ENCODE results near the gene MARCHF2.

The MARCHF2 gene

GRCh38 chr19:8449830-8450229 lies 36.7 kb downstream of the MARCHF2 start:
- TF ChIP-seq CTCF (IDR thresholded peaks at IDR 0.05; ENCODE audit: low read length), result no peak
- TF ChIP-seq EZH2 (IDR thresholded peaks at IDR 0.05; ENCODE audit: borderline replicate concordance, low read length), result no peak
- H3K4me2 ChIP-seq (ENCODE audit: low read length), result peak overlapping the region; percentile 51; the same call in 1 of the 2 replicates
- H3K9me2 ChIP-seq (ENCODE audit: low read depth, low read length), result no peaks in the 10 kb centered on the region
- H3K27ac ChIP-seq (ENCODE audit: low read depth, low read length, poor library complexity, severe bottlenecking), result no peak overlapping the region
- H3K4me3 ChIP-seq (ENCODE audit: low read depth, low read length, poor library complexity, severe bottlenecking), result no peak overlapping the region
- peaks cover 98% of the 10 kb centered on the region for H3K79me2 ChIP-seq (ENCODE audit: insufficient read depth, low read length)
- no peaks in the 10 kb centered on the region for H3K9me3 ChIP-seq (ENCODE audit: low read length)
- H3K36me3 ChIP-seq (ENCODE audit: insufficient read depth, low read length), result peaks cover 69% of the 10 kb centered on the region
- no peaks in the 10 kb centered on the region; the same call in 1 of the 2 replicates for H3F3A ChIP-seq (ENCODE audit: insufficient read depth, low read length)
- no peak overlapping the region for H2AFZ ChIP-seq (ENCODE audit: low read length)
- H3K27me3 ChIP-seq (ENCODE audit: insufficient read depth, low read length), result no peaks in the 10 kb centered on the region
- no peak overlapping the region for H3K9ac ChIP-seq (ENCODE audit: low read length)
- H3K4me1 ChIP-seq (ENCODE audit: insufficient read depth, low read length, severe bottlenecking), result peaks cover 62% of the 10 kb centered on the region
- peaks cover 7% of the 10 kb centered on the region; the same call in 1 of the 2 replicates for H4K20me1 ChIP-seq (ENCODE audit: insufficient read depth, low read length)

- Histone ChIP-seq H3F3A (ENCODE audit: insufficient read depth, low read length) (no peaks in the 10 kb centered on the region; the same call in 1 of the 2 replicates), H3K36me3 (ENCODE audit: insufficient read depth, low read length) (peaks cover 73% of the 10 kb centered on the region)
These were observed 38.3 kb downstream of the MARCHF2 start for GRCh38 chr19:8451377-8451776.

GRCh38 chr19:8451885-8452284 lies 38.8 kb downstream of the MARCHF2 start:
- no peaks in the 10 kb centered on the region for H3K9me3 ChIP-seq (ENCODE audit: low read length)
- peaks cover 73% of the 10 kb centered on the region for H3K36me3 ChIP-seq (ENCODE audit: insufficient read depth, low read length)
- no peaks in the 10 kb centered on the region; the same call in 1 of the 2 replicates for H3F3A ChIP-seq (ENCODE audit: insufficient read depth, low read length)
- H3K4me2 ChIP-seq (ENCODE audit: low read length), result no peak overlapping the region
- H3K9me2 ChIP-seq (ENCODE audit: low read depth, low read length), result no peaks in the 10 kb centered on the region
- no peak overlapping the region for H2AFZ ChIP-seq (ENCODE audit: low read length)
- peaks cover 7% of the 10 kb centered on the region; the same call in 1 of the 2 replicates for H4K20me1 ChIP-seq (ENCODE audit: insufficient read depth, low read length)
- peaks cover 99% of the 10 kb centered on the region for H3K79me2 ChIP-seq (ENCODE audit: insufficient read depth, low read length)
- no peak for TF ChIP-seq EZH2 (IDR thresholded peaks at IDR 0.05; ENCODE audit: borderline replicate concordance, low read length)
- no peak for TF ChIP-seq CTCF (IDR thresholded peaks at IDR 0.05; ENCODE audit: low read length)
- no peak overlapping the region for H3K9ac ChIP-seq (ENCODE audit: low read length)
- no peak overlapping the region for H3K27ac ChIP-seq (ENCODE audit: low read depth, low read length, poor library complexity, severe bottlenecking)
- peaks cover 52% of the 10 kb centered on the region for H3K4me1 ChIP-seq (ENCODE audit: insufficient read depth, low read length, severe bottlenecking)
- no peaks in the 10 kb centered on the region for H3K27me3 ChIP-seq (ENCODE audit: insufficient read depth, low read length)
- no peak overlapping the region for H3K4me3 ChIP-seq (ENCODE audit: low read depth, low read length, poor library complexity, severe bottlenecking)

More at GRCh38 chr19:8451377-8451776, 38.3 kb downstream of the MARCHF2 start:
- no peaks in the 10 kb centered on the region for H3K9me3 ChIP-seq (ENCODE audit: low read length)
- no peaks in the 10 kb centered on the region for H3K27me3 ChIP-seq (ENCODE audit: insufficient read depth, low read length)
- peaks cover 7% of the 10 kb centered on the region; the same call in 1 of the 2 replicates for H4K20me1 ChIP-seq (ENCODE audit: insufficient read depth, low read length)
- no peak overlapping the region for H2AFZ ChIP-seq (ENCODE audit: low read length)
- H3K4me2 ChIP-seq (ENCODE audit: low read length), result no peak overlapping the region
- H3K9me2 ChIP-seq (ENCODE audit: low read depth, low read length), result no peaks in the 10 kb centered on the region
- H3K79me2 ChIP-seq (ENCODE audit: insufficient read depth, low read length), result peaks cover 99% of the 10 kb centered on the region
- no peak overlapping the region for H3K9ac ChIP-seq (ENCODE audit: low read length)
- H3K27ac ChIP-seq (ENCODE audit: low read depth, low read length, poor library complexity, severe bottlenecking), result no peak overlapping the region
- no peak for TF ChIP-seq CTCF (IDR thresholded peaks at IDR 0.05; ENCODE audit: low read length)
- TF ChIP-seq EZH2 (IDR thresholded peaks at IDR 0.05; ENCODE audit: borderline replicate concordance, low read length), result no peak
- no peak overlapping the region for H3K4me3 ChIP-seq (ENCODE audit: low read depth, low read length, poor library complexity, severe bottlenecking)
- H3K4me1 ChIP-seq (ENCODE audit: insufficient read depth, low read length, severe bottlenecking), result peaks cover 58% of the 10 kb centered on the region
